Thyroid gland (tissue), 4 donors: ENCODE measurements around the gene FREY1.
"Not testable (repeated sequence)": the region's sequence is repeated elsewhere in the genome, so short reads cannot be mapped to it uniquely, and the experiment has no call there.

ENCODE experiments used
- CTCF ChIP-seq, 6 experiments: fragments of 200-600 bp in 3 of 6; fragments of 450-650 bp in 3 of 6; sonication (generic) in 3 of 6; IDR thresholded peaks; one replicate each; pipeline ENCODE4 v1.5.1; 2016 to 2019; ENCODE audit warnings: antibody characterized with exemption in 6 of 6, mild to moderate bottlenecking in 2 of 6, inconsistent platforms in 1 of 6, moderate library complexity in 1 of 6
- POLR2A ChIP-seq, 2 donors: fragments of 450-650 bp; IDR thresholded peaks; one replicate each; pipeline ENCODE4 v1.6.1; 2017; ENCODE audit warnings: antibody characterized with exemption in 2 of 2, mild to moderate bottlenecking in 2 of 2, moderate library complexity in 1 of 2

GRCh38 chr11:45905576-45905975 is 1.5 kb downstream of the FREY1 start:
- TF ChIP-seq CTCF, POLR2A (IDR thresholded peaks at IDR 0.05): not testable (repeated sequence)
